GM12892 (cell line): ENCODE measurements around the gene ARHGAP12.

Source experiments
- POLR2A ChIP-seq: IDR thresholded peaks from 2 replicates; pipeline ENCODE4 v1.6.1; 2011; ENCODE audit warnings: low read depth, low read length, control low read depth
- TAF1 ChIP-seq: IDR thresholded peaks from 2 replicates; pipeline ENCODE4 v1.6.1; 2011; ENCODE audit warnings: low read depth, mild to moderate bottlenecking, control low read depth, low read length, borderline replicate concordance

DNA sequence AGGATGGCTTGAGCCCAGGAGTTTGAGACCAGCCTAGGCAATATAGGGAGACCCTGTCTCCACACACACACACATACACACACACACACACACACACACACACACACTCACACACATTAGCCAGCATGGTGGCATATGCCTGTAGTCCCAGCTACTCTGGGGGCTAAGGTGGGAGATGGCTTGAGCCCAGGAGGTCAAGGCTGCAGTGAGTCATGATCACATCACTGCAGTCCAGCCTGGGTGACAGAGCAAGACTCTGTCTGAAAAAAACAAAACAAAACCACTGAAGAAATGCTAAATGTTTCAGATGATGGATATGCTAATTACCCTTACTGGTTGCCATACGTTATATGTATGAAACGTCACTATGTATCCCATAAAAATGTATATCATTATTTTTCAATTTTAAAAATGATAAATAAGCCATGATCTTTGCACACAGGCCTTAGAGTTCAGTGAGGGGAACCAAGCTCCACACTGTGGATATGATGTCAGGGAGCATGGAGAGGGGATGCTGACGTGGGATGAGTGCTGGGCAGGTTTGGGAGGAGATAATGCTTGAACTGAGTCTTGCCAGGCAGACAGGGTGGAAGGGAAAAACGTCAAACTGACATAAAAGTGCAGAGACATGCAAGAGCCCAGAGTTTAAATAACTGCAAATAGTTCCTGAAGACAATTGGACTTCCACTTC is 45.9 kb upstream of the ARHGAP12 start:
- TF ChIP-seq POLR2A: no peak
- TF ChIP-seq TAF1: no peak
